Activated CD8-positive, alpha-beta memory T cell treated with anti-CD3 and anti-CD28 coated beads for 4 hours (primary cell): ENCODE results near the gene NAPG.
"Not testable (repeated sequence)": the region's sequence is repeated elsewhere in the genome, so short reads cannot be mapped to it uniquely, and the experiment has no call there.

Experiments
- DNase-seq, 2 donors: peaks; one replicate each; pipeline ENCODE4 v3.0.0-alpha.2; 2020; ENCODE audit warnings: low read depth in 2 of 2

Gene NAPG

GRCh38 chr18:10514082-10514481, 11.7 kb upstream of the NAPG start:
- no peak for DNase-seq

DNA sequence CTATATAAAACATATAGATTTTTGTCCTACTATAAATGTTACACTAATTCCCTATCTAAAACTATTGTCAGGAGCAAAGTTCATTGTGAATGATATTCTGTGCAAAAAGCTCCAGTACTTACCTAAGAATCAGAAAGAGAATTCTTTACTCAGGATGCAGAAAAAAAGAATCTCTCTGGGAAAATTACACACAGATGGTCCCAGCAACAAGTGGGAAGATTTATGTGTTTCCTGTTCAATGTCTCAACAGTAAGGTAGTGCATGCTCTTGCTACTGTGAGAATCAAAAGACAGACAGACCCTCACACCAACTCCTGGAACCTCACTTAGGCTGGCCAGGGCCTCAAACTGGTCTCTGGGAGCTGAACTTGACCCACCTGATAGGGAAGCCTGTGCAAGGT, 11.2 kb upstream of the NAPG start:
- no peak for DNase-seq

- no peak for DNase-seq
These were observed 10.4 kb upstream of the NAPG start for GRCh38 chr18:10515456-10515855.

- no peak for DNase-seq
These were observed 9.7 kb upstream of the NAPG start for GRCh38 chr18:10516078-10516477.

GRCh38 chr18:10518595-10519255, 7.1 kb upstream of the NAPG start:
- DNase-seq = no peak

DNA sequence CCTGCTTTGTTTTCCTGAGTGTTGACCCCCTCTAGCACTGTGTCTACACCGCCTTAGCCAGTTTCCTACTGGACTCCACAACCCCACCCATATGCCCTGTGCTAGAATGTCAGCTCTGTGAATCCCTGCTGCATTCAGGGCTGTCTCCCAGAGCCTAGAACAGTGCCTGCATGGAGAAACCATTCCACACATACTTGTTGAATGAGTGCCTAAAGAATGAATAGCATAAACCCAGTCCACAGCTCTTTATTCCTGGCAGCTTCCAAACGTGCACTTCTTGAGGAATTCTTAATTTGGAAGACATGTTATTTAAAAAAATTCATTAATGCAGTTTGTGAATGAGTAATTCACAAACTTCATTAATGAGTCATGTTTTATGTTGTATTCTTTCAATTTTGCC, 6.5 kb upstream of the NAPG start:
- no peak for DNase-seq

DNA sequence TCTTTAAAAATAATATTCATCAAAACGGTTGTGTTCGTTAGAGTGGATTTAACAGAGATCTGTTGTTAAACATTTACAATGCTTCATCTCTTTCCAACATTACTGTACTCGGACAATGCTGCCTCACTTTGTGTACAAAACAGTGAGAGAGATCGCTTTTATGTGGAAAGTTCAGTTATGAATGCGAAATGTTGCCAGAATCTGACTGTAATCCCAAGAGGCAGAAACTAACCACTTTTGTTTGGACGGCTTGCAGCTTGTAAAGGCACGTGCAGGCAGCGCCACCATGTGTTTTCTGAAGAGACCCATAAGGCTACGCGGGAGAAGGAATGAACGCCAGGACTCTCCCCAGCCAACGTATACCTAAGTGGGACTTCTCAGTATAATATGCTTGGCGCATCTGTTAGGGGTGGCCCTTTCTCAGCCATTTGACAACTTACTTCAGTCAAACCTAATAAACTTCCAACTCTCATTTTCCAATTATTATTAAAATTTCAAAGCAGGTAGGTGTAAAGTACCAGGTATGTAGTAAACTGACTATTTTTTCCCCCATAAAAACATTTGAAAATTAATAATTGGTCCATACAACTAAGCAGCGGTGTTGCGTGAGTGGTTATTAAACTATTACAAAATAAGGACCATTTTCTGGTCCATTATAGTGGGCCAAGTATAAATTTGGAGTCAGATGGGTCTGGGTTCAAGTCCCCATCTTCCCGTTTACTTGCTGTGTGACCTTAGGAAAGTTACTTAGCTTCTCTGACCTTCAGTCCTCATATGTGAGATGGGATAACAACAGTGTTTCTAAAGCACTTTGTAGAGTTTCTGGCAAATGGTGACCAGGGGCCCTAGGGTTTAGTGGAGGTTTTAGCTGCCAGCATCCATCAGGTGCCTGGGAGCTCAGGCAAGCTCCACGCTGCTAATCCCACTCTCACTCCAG, 5.6 kb upstream of the NAPG start:
- peak; percentile 19 to 21 for DNase-seq

GRCh38 chr18:10521566-10521965, 4.3 kb upstream of the NAPG start:
- no peak for DNase-seq

- DNase-seq = no peak
These were observed 3.3 kb upstream of the NAPG start for GRCh38 chr18:10522574-10522973.

DNA sequence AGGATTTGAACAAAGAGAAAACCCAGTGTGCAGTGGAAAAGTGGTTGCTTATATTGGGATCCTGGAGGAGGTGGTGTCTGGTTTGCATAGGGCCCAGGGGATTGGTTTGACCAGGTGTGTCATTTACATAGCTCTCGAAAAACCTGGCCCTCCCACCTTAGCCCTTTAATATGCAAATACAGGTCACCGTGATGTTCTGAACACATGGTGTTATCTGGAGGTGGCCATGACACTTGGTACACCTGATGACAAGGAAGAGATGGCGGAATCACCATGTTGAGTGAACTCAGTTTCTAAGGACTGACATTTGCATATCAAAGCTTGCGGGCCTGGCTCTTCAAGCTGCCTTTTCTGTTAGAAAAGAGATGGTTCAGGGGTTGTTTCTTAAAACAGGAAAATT, 2.3 kb upstream of the NAPG start:
- no peak for DNase-seq

- DNase-seq = no peak
These were observed 1.1 kb upstream of the NAPG start for GRCh38 chr18:10524507-10525370.

GRCh38 chr18:10525371-10525691, 496 bp upstream of the NAPG start:
- DNase-seq = no peak

DNA sequence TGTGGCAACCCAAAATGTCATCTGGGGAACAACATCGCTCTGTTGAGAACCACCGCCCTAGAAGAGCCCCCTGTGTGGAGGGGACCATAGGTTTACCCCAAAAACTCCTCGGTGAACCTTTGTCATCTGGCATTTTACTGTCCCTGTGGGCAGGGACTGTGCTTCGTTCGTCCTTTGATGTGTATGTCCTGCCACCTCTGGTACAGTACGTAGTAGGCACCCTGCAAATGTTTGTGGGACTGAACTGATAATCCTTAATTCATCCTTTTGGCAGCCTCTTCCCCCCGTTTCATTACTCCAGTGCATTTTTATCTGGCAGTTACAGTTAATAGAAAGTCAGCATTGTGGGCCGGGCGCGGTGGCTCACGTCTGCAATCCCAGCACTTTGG, 728 bp downstream of the NAPG start:
- no peak for DNase-seq

GRCh38 chr18:10528439-10528838, 2.6 kb downstream of the NAPG start:
- no peak for DNase-seq

GRCh38 chr18:10530002-10530401, 4.2 kb downstream of the NAPG start:
- no peak for DNase-seq

DNA sequence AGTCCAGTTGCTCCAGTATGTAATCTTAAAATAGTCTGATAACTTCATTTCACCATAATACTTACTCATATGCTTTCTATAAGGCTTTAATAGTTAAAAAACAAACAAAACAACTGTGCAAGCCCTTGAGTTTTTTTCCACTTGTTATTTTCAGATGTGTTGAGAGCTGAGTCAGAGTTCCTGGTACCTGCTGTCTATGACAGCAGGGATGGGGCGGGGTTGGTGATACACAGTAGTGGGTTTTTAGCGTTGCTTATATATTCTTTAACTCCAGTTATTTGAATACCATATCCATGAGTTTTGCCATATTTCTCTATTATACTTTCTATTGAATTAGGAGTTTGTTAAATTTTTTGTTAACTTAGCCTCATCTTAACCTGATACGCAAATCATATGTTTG, 5.0 kb downstream of the NAPG start:
- no peak for DNase-seq

GRCh38 chr18:10533111-10533510, 7.3 kb downstream of the NAPG start:
- no peak for DNase-seq

- DNase-seq = no peak
These were observed 10.5 kb downstream of the NAPG start for GRCh38 chr18:10536280-10536679.

GRCh38 chr18:10537765-10538164, 11.9 kb downstream of the NAPG start:
- DNase-seq = no peak

DNA sequence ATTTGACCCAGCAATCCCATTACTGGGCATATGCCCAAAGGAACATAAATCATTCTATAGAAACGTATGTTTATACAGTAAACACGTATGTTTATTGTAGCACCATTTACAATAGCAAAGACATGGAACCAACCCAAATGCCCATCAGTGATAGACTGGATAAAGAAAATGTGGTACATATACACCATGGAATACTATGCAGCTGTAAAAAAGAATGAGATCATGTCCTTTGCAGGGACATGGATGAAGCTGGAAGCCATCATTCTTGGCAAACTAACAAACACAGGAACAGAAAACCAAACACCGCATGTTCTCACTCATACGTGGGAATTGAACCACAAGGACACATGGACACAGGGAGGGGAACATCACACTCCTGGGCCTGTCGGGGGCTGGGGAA, 13.3 kb downstream of the NAPG start:
- DNase-seq = not testable (repeated sequence)

GRCh38 chr18:10543277-10543676, 17.4 kb downstream of the NAPG start:
- DNase-seq = no peak

- DNase-seq = no peak
These were observed 18.4 kb downstream of the NAPG start for GRCh38 chr18:10544093-10544748.
